Embryonic facial prominence (tissue), 1 donor: Measurements from ENCODE around the gene IGF2BP1.
A peak's percentile ranks its signal among the peaks of the same experiment; 100 is the strongest.

Source experiments
- DNase-seq: peaks from one replicate; pipeline ENCODE4 v3.0.0-alpha.2; 2016; ENCODE audit errors: extremely low spot score

Gene IGF2BP1

DNA sequence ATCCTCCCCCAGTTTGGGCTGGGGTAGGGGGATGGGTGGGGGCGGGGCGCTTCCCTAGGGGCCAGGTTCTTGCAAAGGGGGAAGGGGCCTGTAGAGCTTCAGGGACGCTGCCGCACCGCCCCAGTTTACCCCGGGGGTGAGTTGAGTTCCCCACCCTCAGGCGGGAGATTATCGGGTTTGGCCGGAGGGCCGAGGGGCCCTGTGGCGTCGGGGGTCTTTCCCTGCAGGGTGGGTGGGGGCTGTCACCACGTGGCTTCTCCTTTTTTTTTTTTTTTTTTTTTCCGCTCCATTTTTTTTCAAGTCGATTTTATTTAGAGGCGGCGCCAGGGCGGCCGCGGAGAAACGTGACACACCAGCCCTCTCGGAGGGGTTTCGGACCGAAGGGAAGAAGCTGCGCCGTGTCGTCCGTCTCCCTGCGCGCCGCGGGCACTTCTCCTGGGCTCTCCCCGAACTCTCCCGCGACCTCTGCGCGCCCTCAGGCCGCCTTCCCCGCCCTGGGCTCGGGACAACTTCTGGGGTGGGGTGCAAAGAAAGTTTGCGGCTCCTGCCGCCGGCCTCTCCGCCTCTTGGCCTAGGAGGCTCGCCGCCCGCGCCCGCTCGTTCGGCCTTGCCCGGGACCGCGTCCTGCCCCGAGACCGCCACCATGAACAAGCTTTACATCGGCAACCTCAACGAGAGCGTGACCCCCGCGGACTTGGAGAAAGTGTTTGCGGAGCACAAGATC, at the start of gene IGF2BP1:
TSS of gene IGF2BP1 (plus strand) at position 283 of the 724 bp plus-strand sequence. CDS start at position 644, 361 bp downstream.
- peak; percentile 60 for DNase-seq

- no peak for DNase-seq
Measured at GRCh38 chr17:48951572-48951971, 45.6 kb upstream of the IGF2BP1 start.

DNA sequence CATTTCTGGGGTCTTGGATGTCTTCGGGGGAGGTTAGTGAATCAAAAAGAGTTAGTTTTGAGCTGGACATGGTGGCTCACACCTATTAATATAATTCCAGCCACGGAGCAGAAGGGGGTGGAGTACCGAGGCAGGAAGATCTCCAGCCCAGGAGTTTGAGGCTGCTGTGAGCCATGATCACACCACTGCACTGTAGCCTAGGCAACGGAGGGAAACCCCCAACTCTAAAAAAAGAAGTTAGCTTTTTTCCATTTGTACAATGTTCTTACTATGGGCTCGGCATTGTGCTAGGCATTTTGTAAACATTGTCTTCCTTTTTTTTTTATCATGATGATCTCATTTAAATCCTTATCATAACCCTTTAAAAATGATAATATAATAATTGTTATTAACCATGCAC, 44.3 kb upstream of the IGF2BP1 start:
- no peak for DNase-seq

DNA sequence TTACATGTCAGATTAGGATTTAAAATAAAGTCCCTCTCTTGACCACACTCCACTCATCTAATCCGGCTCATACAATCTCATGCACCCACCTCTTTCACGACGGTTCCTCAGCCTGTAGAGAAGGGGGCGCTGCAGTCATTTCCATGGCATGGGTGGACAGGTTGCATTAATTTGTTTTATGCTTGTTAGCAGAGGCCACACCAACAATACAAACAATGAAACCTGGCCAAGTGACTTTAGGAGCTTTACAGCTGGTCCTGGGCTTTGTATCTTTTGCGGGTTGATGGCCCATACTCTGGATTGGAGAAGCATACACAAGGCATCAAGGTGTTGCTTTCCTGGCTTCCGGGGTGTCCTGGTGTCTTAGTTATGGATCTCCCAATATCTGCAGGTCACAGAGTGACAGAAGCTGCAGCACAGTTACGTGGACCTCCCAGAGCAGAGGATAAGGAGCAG, 42.9 kb upstream of the IGF2BP1 start:
- no peak for DNase-seq

DNA sequence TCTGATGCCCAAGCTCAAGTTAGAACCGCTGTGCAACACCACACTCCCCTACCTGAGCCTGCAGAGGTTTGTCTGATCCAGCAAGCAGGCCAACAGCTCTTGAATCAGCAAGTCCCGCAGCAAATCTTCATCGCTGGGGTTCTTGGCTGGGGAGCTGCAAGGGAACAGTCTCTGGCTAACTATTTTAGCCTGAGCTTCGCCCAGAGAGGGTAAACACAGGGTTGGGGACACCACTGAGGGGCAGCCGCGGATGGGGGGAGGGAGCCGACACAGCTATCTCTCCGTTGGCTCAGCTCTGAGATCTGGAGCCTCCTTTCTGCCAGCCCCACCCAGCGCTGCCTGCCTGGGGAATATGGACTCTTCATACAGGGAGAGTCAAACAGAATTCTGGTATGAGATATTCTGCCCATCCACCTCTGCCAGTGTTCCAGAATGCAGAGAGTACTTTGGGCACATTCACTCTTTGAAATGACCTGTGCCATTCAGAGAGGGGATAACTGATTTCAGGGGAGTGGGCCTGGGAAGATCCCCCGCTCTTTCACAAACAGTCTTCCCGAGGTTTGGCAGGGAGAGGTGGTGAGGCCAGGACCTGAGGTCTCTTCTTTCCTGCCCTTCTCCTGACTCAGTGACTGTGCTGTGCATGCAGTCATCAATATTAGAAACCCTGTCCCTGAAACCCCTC, 36.2 kb upstream of the IGF2BP1 start:
- no peak for DNase-seq

- DNase-seq, result no peak
Measured at GRCh38 chr17:48961516-48962233, 35.5 kb upstream of the IGF2BP1 start.

DNA sequence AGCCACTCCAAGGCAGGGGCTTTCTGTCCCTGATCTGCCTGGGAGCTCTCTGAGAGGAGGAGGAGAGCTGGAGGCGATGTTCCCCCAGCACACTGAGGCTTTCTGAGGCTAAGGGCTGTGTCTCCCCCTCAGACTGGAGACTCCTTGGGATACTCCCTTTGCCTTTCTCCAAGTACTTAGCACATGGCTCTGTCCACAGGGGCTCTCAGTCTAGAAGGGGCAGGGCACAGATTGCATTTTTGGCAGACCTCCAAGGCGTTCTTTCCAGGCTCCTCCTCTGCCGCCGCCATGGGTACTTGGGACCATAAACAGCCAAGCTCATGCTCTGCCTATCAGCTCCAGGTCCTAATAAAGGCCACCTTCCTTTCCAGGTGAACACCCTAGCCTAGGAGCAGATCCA, 27.0 kb upstream of the IGF2BP1 start:
- no peak for DNase-seq

- DNase-seq, result no peak
Measured at GRCh38 chr17:48970865-48971687, 26.1 kb upstream of the IGF2BP1 start.

DNA sequence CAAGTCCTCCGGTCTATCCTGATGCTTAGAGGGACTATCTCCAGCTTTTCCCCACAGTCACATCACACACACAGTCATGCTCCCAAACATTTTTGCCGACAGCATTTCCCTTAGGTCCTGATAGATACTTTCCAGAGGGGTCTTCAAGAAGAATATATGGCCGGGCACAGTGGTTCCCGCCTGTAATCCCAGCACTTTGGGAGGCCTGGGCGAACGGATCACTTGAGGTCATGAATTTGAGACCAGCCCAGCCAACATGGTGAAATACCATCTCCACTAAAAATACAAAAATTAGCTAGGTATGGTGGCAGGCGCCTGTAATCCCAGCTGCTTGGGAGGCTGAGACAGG, 24.5 kb upstream of the IGF2BP1 start:
- no peak for DNase-seq

DNA sequence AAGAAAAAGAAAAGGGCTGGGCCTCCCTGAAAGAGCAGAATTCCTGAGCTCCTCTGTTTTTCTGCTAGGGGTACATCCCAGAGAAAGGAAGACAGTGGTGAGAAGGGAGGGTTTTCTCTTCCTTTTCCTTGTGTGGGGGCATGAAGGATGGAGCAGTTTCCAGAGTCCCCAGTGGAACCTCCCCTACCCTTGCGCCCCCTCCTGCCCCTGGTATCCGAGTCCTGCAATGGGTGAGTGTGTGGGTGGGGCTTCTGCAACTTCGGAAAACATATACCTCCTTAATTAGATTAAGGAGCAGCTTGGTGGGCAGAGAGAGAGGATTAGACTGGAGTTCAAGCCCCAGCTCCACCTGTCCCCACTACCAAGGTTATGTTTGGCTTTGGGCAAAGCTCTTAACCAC, 23.4 kb upstream of the IGF2BP1 start:
- no peak for DNase-seq

DNA sequence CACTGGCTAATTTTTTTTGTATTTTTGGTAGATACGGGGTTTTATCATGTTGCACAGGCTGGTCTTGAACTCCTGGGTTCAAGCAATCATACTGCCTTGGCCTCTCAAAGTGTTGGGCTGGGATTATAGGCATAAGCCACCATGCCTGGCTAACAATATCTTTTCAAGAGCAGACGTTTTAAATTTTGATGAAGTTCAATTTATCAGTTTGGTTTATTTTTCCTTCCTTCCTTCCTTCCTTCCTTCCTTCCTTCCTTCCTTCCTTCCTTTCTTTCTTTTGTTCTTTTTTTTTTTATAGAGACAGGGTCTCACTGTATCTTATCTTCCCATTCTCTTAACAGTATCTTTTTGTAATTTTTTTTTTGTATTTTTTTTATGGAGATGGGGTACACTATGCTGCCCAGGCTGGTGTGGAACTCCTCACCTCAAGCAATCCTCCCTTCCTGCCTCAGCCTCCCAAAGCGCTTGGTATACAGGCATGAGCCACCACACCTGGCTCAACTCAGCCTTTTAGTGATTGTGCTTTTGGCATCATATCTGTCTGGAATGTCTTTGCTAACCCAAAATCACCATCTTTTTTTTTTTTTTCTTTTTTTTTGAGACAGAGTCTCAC, 15.2 kb upstream of the IGF2BP1 start:
- no peak for DNase-seq

DNA sequence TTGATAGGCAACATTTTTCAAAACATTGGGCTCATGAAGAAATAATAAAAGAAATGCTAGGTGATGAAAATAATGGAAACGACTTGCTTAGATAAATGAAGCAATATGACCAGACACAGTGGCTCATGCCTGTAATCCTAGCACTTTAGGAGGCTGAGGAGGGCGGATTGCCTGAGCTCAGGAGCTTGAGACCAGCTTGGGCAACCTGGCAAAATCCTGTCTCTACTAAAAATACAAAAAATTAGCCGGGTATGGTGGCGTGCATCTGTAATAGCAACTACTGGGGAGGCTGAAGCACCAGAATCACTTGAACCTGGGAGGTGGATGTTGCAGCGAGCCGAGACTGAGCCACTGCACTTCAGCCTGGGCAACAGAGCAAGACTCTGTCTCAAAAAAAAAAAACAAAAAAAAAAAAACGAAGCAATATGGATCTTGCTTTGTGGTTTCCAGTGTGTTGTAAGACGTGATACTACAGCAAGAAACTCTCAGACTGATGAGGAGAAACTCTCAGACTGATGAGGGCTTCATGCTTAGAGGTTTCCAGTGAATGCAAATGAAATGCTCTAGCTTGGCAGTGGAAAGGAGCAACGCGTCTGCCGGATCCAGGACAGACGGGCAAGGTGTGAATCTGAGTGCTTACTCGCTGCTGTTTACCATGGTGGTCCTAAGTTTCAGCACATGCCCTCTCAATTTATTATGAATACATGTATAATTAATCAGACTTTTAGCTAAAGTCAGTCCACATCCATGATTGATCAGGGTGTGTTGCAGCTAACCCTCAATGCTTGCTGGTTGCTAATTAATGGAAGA, 11.5 kb upstream of the IGF2BP1 start:
- no peak for DNase-seq

GRCh38 chr17:48989100-48989499, 8.1 kb upstream of the IGF2BP1 start:
- no peak for DNase-seq

DNA sequence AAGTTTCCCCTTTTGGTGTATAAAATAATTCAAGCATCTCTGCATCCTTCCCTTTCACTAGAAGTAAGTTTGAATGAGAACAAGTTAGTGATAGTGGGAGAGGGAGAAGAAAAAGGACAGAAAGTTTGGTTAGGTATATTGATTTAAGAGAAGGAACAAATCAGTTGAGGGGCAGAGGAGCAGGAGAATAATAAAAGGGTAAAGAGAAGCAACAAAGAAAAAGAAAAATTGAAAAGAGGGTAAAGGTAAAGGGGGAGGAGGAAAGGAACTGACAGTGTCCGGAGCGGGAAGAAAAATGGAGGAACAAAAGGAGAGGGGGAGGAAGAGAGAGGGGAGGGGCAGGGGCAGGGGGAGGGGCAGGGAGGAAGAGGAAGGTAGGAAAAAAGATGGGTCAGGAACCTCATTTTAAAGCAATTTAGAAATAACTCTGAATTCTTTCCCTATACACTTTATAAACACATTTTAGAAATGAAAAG, 6.3 kb upstream of the IGF2BP1 start:
- DNase-seq, result no peak

GRCh38 chr17:48992444-48992843, 4.7 kb upstream of the IGF2BP1 start:
- DNase-seq, result no peak

- DNase-seq, result no peak
Measured at GRCh38 chr17:48993305-48993704, 3.9 kb upstream of the IGF2BP1 start.

DNA sequence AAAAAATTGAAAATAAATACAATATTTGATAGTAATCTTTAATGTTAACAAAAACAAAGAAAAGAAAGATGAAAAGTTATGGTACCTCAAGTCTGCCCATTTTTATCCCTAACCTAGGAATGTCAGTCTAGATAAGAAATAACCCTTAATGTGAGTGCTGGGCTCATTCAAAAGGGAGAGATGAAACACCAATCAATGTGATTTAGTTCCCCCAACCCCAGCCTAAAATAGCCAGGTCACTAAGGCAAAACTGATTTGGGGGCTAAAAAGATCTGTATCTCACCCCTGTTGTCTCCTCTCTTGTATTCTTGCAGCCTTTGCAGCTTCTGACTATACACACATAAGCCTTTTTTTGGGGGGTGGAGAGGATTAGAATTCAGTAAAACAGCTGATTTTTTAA, 3.2 kb upstream of the IGF2BP1 start:
- DNase-seq, result no peak

GRCh38 chr17:48994549-48995303, 2.5 kb upstream of the IGF2BP1 start:
- DNase-seq, result no peak

DNA sequence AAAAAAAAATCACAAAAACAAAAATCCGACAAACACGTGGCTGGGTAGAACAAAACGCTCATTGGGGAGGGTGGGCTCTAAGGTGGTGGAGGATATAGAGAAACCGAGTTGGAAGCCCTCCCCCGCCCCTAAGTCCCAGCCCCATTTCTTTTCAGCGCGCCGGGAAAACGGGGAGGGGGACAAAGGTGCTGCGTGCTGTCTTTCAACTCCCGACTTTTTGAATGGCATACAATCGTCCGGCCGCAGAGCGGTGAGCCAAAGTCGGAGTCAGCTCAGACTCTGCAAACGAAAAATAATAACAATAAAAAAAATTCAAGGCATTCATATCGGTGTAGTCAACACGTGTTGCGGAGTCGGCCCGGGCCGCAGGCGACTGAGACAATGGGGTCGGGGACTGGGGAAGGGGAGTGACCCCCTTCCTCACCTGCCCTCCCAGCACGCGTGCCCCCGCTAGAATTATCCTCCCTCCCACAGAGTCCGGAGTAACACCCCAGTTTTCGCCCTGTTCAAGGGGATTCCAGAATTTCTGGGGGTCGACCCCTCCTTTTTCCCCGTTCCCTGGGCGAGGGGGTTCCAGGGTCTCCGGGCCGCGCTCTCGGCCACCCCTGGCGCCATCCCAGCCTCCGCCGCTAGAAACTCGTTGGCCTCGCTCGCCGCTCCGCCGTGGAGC, 1.7 kb upstream of the IGF2BP1 start:
- no peak for DNase-seq
